Measurements from ENCODE around the gene RIC1.

DNA sequence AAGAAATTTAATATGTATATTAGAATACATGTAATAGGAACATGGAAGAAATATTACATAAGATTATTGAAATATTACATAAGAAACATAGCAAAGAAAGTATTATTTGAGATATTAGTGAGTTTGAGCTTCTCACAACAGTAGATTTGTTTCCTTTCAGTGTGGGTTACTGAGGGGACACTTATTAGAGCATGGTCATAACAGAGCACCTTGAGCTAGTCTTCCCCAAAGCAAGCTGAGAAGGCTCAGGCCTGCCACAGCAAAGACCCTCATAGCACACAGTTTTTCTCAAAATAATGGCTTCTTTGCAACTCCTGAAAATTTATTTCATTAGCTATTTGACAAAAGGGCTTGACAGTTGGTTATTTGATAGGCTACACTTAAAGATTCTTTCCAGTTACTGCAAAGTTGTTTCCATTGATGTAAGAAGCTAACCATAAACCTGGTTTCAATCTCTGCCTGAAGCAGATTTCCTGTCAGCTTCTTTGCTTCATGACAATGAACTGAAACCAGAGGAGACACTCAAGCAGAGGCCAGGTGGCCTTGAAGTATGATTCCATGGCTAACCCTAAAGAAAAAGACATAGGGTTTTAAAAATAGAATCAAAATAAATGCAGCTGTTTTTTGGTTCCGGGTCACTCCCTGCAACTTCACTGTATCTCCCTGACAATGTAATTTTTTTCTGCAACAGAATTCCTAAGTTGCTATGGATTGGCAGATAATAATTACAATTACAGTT is 135.4 kb downstream of the RIC1 start:
- TF ChIP-seq CTCF (IDR thresholded peaks at IDR 0.05) (no peak), POLR2A (IDR thresholded peaks at IDR 0.05) (no peak)

Data from breast epithelium (tissue), 3 donors.